Astrocyte of the cerebellum (primary cell): ENCODE results near the gene NRL.

Source experiments
- DNase-seq: peaks from one replicate; pipeline ENCODE4 v3.0.0-alpha.2; 2011; ENCODE audit warnings: low read depth
- H3K4me3 ChIP-seq: 2 replicates; pipeline ENCODE4 v1.5.1; 2011; ENCODE audit warnings: mild to moderate bottlenecking, low read depth, low read length, moderate library complexity
- CTCF ChIP-seq: IDR thresholded peaks from 2 replicates; pipeline ENCODE4 v1.5.1; 2012; ENCODE audit warnings: low read length, low read depth, moderate library complexity, mild to moderate bottlenecking; ENCODE audit errors: missing control alignments
- in situ Hi-C: cut with HindIII; loops from 2 replicates; pipeline ENCODE4 v1.10.0; 2017; ENCODE audit warnings: low sequenced_read_pairs

NRL gene

GRCh38 chr14:24137529-24138395 is 23.0 kb upstream of the NRL start:
- DNase-seq = no peak
- no peak for TF ChIP-seq CTCF
- in situ Hi-C loops = no loop called here
- H3K4me3 ChIP-seq = no peak overlapping the region

DNA sequence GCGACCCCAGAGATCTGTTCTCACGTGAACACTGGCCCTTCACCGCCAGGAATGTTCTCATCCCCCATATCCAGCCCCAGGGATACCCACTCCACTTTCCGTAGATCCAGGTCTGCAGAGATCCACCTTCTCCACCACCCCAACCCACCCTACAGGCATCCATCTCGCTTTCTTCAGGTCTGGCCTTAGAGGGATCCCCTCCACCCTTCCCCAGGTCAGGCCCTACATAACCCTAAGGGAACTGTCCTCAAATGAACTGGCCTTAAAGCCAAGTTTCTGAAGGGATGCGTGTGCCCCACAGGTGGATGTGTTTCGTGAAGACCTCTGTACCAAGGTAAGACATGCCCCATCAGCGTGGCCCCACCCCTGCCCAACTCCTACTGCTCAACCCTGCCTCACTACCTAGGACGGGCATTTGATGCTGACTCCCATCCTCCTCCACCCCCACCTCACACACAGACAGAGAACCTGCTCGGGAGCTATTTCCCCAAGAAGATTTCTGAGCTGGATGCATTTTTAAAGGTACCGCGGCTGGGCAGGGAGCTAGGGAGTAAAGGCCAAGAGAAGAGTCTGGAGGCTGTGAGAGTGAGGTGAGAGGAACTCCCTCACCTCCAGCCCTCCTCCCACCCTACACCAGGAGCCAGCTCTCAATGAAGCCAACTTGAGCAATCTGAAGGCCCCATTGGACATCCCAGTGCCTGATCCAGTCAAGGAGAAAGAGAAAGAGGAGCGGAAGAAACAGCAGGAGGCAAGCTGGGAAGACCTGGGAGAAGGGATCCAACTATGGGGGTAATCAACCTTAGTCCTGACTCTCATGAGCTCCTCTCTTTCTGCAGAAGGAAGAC is 22.2 kb upstream of the NRL start:
- DNase-seq = no peak
- peak overlapping the region; percentile 78 for H3K4me3 ChIP-seq
- no peak for TF ChIP-seq CTCF
- in situ Hi-C loops = no loop called here

DNA sequence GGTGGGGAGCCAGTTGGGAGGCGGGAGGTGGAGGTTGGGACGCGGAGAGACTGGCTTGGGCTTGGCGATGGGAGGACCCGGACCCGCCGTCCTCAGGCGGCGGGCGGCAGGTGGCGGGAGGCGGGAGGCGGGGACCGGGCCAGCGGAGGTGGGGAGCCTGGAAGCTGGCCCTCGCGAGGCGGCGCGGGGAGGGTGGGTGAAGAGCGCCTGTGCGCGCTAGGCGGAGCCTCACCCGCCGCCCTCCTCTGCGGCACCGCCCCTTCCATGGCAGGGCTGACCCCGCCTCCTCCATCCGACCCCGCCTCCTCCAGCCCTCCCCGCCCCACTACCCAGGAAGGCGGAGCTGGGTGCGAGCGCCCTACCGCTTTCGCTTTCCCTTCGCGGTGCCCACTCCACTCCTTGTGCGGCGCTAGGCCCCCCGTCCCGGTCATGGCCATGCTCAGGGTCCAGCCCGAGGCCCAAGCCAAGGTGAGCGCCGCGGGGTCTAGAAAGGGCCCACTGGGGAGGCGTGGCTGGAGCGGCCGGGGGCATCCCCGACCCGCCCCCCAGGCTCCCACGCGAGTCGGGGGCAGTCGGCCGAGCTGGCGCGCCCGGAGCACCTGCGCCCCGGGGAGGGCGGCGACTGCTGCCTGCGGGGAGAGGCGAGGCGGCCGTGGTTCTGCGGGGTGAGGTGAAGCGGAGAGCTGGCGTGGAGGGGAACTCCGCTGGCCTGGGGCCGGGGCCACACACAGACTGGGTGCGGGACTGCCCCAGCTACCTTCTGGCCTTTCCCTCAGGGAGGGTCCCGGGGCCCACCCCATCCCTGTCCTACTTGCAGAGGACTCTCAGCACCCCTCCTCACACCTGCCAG is 21.3 kb upstream of the NRL start, which contains the start of gene PSME1:
Gene PSME1, plus strand, starts transcription at position 361 of the 850 bp plus-strand sequence. Its CDS starts 69 bp downstream, at position 430.
- H3K4me3 ChIP-seq = peak within 1 kb of the TSS; percentile 78
- no peak for TF ChIP-seq CTCF
- in situ Hi-C loops = no loop called here
- DNase-seq = peak; percentile 55

- peak overlapping the region; percentile 78 for H3K4me3 ChIP-seq
- TF ChIP-seq CTCF = no peak
- DNase-seq = no peak
- in situ Hi-C loops = no loop called here
Measured at GRCh38 chr14:24135584-24135833, 20.8 kb upstream of the NRL start.

GRCh38 chr14:24133735-24134134 is 19.0 kb upstream of the NRL start:
- in situ Hi-C loops = no loop called here
- no peak for TF ChIP-seq CTCF
- no peak for DNase-seq
- no peak overlapping the region for H3K4me3 ChIP-seq

- no peak for TF ChIP-seq CTCF
- in situ Hi-C loops = no loop called here
Measured at GRCh38 chr14:24132976-24133375, 18.2 kb upstream of the NRL start.

More at GRCh38 chr14:24132976-24133375, 18.2 kb upstream of the NRL start:
- no peak overlapping the region for H3K4me3 ChIP-seq
- DNase-seq = no peak
